ENCODE measurements around the gene AKT3.
"Not testable (repeated sequence)": the region's sequence is repeated elsewhere in the genome, so short reads cannot be mapped to it uniquely, and the experiment has no call there.

The AKT3 gene

GRCh38 chr1:243796016-243796415 lies 54.0 kb downstream of the AKT3 start:
- DNase-seq (ENCODE audit: insufficient read length, low spot score) (no peak), FAIRE-seq (no peak)
- no peak for TF ChIP-seq POLR2A (IDR thresholded peaks at IDR 0.05; ENCODE audit: low read depth, low read length)
- no peak for TF ChIP-seq POU2F2 (IDR thresholded peaks at IDR 0.05; ENCODE audit: low read depth, low read length)
- no peak for TF ChIP-seq PAX5 (IDR thresholded peaks at IDR 0.05; ENCODE audit: insufficient read depth, low read length, severe bottlenecking)
- TF ChIP-seq SPI1 (IDR thresholded peaks at IDR 0.05; ENCODE audit: low read depth, low read length), result no peak
- TF ChIP-seq POLR2AphosphoS5 (IDR thresholded peaks at IDR 0.05; ENCODE audit: low read depth, low read length), result no peak
- TF ChIP-seq TAF1 (IDR thresholded peaks at IDR 0.05; ENCODE audit: low read depth, low read length), result no peak

GRCh38 chr1:243793298-243793697 lies 56.7 kb downstream of the AKT3 start:
- DNase-seq (ENCODE audit: insufficient read length, low spot score), result no peak
- FAIRE-seq, result no peak
- TF ChIP-seq POU2F2 (IDR thresholded peaks at IDR 0.05; ENCODE audit: low read depth, low read length) (no peak), SPI1 (IDR thresholded peaks at IDR 0.05; ENCODE audit: low read depth, low read length) (no peak), PAX5 (IDR thresholded peaks at IDR 0.05; ENCODE audit: insufficient read depth, low read length, severe bottlenecking) (no peak), POLR2A (IDR thresholded peaks at IDR 0.05; ENCODE audit: low read depth, low read length) (no peak), POLR2AphosphoS5 (IDR thresholded peaks at IDR 0.05; ENCODE audit: low read depth, low read length) (no peak), TAF1 (IDR thresholded peaks at IDR 0.05; ENCODE audit: low read depth, low read length) (no peak)

- FAIRE-seq, result no peak
Observed at GRCh38 chr1:243792891-243793290, 57.2 kb downstream of the AKT3 start.

GRCh38 chr1:243792401-243792800 lies 57.6 kb downstream of the AKT3 start:
- DNase-seq (ENCODE audit: insufficient read length, low spot score), result no peak
- no peak for FAIRE-seq
- TF ChIP-seq TAF1 (IDR thresholded peaks at IDR 0.05; ENCODE audit: low read depth, low read length), result no peak
- TF ChIP-seq PAX5 (IDR thresholded peaks at IDR 0.05; ENCODE audit: insufficient read depth, low read length, severe bottlenecking), result no peak
- no peak for TF ChIP-seq POLR2A (IDR thresholded peaks at IDR 0.05; ENCODE audit: low read depth, low read length)
- no peak for TF ChIP-seq POU2F2 (IDR thresholded peaks at IDR 0.05; ENCODE audit: low read depth, low read length)
- no peak for TF ChIP-seq POLR2AphosphoS5 (IDR thresholded peaks at IDR 0.05; ENCODE audit: low read depth, low read length)
- no peak for TF ChIP-seq SPI1 (IDR thresholded peaks at IDR 0.05; ENCODE audit: low read depth, low read length)

More at GRCh38 chr1:243792891-243793290, 57.2 kb downstream of the AKT3 start:
- TF ChIP-seq SPI1 (IDR thresholded peaks at IDR 0.05; ENCODE audit: low read depth, low read length), result no peak
- TF ChIP-seq POLR2A (IDR thresholded peaks at IDR 0.05; ENCODE audit: low read depth, low read length), result no peak
- no peak for TF ChIP-seq PAX5 (IDR thresholded peaks at IDR 0.05; ENCODE audit: insufficient read depth, low read length, severe bottlenecking)
- DNase-seq (ENCODE audit: insufficient read length, low spot score), result no peak

GRCh38 chr1:243791586-243792267 lies 58.3 kb downstream of the AKT3 start:
- TF ChIP-seq PAX5 (IDR thresholded peaks at IDR 0.05; ENCODE audit: insufficient read depth, low read length, severe bottlenecking) (no peak), POU2F2 (IDR thresholded peaks at IDR 0.05; ENCODE audit: low read depth, low read length) (no peak), TAF1 (IDR thresholded peaks at IDR 0.05; ENCODE audit: low read depth, low read length) (no peak), POLR2AphosphoS5 (IDR thresholded peaks at IDR 0.05; ENCODE audit: low read depth, low read length) (no peak), SPI1 (IDR thresholded peaks at IDR 0.05; ENCODE audit: low read depth, low read length) (no peak), POLR2A (IDR thresholded peaks at IDR 0.05; ENCODE audit: low read depth, low read length) (no peak)
- FAIRE-seq (no peak), DNase-seq (ENCODE audit: insufficient read length, low spot score) (no peak)

- no peak for DNase-seq (ENCODE audit: insufficient read length, low spot score)
- FAIRE-seq, result no peak
- TF ChIP-seq SPI1 (IDR thresholded peaks at IDR 0.05; ENCODE audit: low read depth, low read length) (no peak), POLR2A (IDR thresholded peaks at IDR 0.05; ENCODE audit: low read depth, low read length) (no peak), PAX5 (IDR thresholded peaks at IDR 0.05; ENCODE audit: insufficient read depth, low read length, severe bottlenecking) (no peak), POLR2AphosphoS5 (IDR thresholded peaks at IDR 0.05; ENCODE audit: low read depth, low read length) (no peak), TAF1 (IDR thresholded peaks at IDR 0.05; ENCODE audit: low read depth, low read length) (no peak), POU2F2 (IDR thresholded peaks at IDR 0.05; ENCODE audit: low read depth, low read length) (no peak)
Observed at GRCh38 chr1:243790404-243790803, 59.6 kb downstream of the AKT3 start.

GRCh38 chr1:243786531-243786930 lies 63.5 kb downstream of the AKT3 start:
- TF ChIP-seq SPI1 (IDR thresholded peaks at IDR 0.05; ENCODE audit: low read depth, low read length) (no peak), POLR2A (IDR thresholded peaks at IDR 0.05; ENCODE audit: low read depth, low read length) (no peak), POLR2AphosphoS5 (IDR thresholded peaks at IDR 0.05; ENCODE audit: low read depth, low read length) (no peak), POU2F2 (IDR thresholded peaks at IDR 0.05; ENCODE audit: low read depth, low read length) (no peak), PAX5 (IDR thresholded peaks at IDR 0.05; ENCODE audit: insufficient read depth, low read length, severe bottlenecking) (no peak), TAF1 (IDR thresholded peaks at IDR 0.05; ENCODE audit: low read depth, low read length) (no peak)
- DNase-seq (ENCODE audit: insufficient read length, low spot score) (no peak), FAIRE-seq (no peak)

- no peak for TF ChIP-seq SPI1 (IDR thresholded peaks at IDR 0.05; ENCODE audit: low read depth, low read length)
- TF ChIP-seq TAF1 (IDR thresholded peaks at IDR 0.05; ENCODE audit: low read depth, low read length), result no peak
- no peak for TF ChIP-seq POU2F2 (IDR thresholded peaks at IDR 0.05; ENCODE audit: low read depth, low read length)
- TF ChIP-seq POLR2AphosphoS5 (IDR thresholded peaks at IDR 0.05; ENCODE audit: low read depth, low read length), result no peak
- TF ChIP-seq POLR2A (IDR thresholded peaks at IDR 0.05; ENCODE audit: low read depth, low read length), result no peak
- TF ChIP-seq PAX5 (IDR thresholded peaks at IDR 0.05; ENCODE audit: insufficient read depth, low read length, severe bottlenecking), result no peak
- no peak for FAIRE-seq
Observed at GRCh38 chr1:243784506-243784905, 65.5 kb downstream of the AKT3 start.

GRCh38 chr1:243783714-243784113 lies 66.3 kb downstream of the AKT3 start:
- DNase-seq (ENCODE audit: insufficient read length, low spot score), result no peak
- TF ChIP-seq POLR2A (IDR thresholded peaks at IDR 0.05; ENCODE audit: low read depth, low read length), result no peak
- no peak for TF ChIP-seq TAF1 (IDR thresholded peaks at IDR 0.05; ENCODE audit: low read depth, low read length)
- TF ChIP-seq POLR2AphosphoS5 (IDR thresholded peaks at IDR 0.05; ENCODE audit: low read depth, low read length), result no peak
- no peak for TF ChIP-seq POU2F2 (IDR thresholded peaks at IDR 0.05; ENCODE audit: low read depth, low read length)
- TF ChIP-seq PAX5 (IDR thresholded peaks at IDR 0.05; ENCODE audit: insufficient read depth, low read length, severe bottlenecking), result no peak
- TF ChIP-seq SPI1 (IDR thresholded peaks at IDR 0.05; ENCODE audit: low read depth, low read length), result no peak
- FAIRE-seq, result no peak

More at GRCh38 chr1:243784506-243784905, 65.5 kb downstream of the AKT3 start:
- no peak for DNase-seq (ENCODE audit: insufficient read length, low spot score)

- not testable (repeated sequence) for FAIRE-seq
Observed at GRCh38 chr1:243772361-243773050, 77.5 kb downstream of the AKT3 start.

More at GRCh38 chr1:243772361-243773050, 77.5 kb downstream of the AKT3 start:
- not testable (repeated sequence) for DNase-seq (ENCODE audit: insufficient read length, low spot score)

All from GM12891 (cell line).